Measurements from ENCODE around the gene NSD1. TPM values are rescaled to one million over a fixed set of nuclear protein-coding genes. Genes with fewer than 3 reads are reported as not detected.
"Not testable (repeated sequence)": the region's sequence is repeated elsewhere in the genome, so short reads cannot be mapped to it uniquely, and the experiment has no call there.

NSD1 gene
- total RNA-seq, 1 donor from 2014 or later = 103 TPM

GRCh38 chr5:177123789-177124485, 9.6 kb upstream of the NSD1 start:
- intact Hi-C loops (cut with micrococcal nuclease) = no loop called here

DNA sequence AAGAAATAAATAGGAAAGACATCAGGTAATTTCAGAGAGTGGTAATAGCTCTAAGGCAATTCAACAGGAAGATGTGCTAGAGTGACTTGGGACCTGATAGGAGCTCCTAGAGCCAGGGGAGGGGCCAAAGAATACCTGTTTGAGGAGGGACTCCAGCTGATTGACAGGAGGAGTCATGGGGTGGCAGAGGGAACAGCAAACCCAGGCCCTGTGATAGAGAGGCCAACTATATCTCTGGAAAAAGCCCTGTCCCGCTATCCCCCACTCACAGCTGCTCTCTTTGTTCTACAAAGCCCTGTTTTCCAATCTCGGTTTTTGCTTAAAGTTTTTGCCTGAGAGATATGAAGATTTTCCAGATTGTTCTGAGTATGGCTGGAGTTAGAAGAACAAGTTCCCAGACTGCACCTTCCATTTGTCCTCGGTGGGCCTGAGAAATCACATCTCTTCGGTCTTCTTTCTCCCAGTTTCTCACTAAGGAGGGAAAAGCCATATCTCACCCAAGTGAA, 9.0 kb upstream of the NSD1 start:
- intact Hi-C loops (cut with micrococcal nuclease) = no loop called here

- intact Hi-C loops (cut with micrococcal nuclease) = no loop called here
Measured at GRCh38 chr5:177126771-177127170, 6.8 kb upstream of the NSD1 start.

- intact Hi-C loops (cut with micrococcal nuclease) = no loop called here
Measured at GRCh38 chr5:177128551-177128981, 5.0 kb upstream of the NSD1 start.

DNA sequence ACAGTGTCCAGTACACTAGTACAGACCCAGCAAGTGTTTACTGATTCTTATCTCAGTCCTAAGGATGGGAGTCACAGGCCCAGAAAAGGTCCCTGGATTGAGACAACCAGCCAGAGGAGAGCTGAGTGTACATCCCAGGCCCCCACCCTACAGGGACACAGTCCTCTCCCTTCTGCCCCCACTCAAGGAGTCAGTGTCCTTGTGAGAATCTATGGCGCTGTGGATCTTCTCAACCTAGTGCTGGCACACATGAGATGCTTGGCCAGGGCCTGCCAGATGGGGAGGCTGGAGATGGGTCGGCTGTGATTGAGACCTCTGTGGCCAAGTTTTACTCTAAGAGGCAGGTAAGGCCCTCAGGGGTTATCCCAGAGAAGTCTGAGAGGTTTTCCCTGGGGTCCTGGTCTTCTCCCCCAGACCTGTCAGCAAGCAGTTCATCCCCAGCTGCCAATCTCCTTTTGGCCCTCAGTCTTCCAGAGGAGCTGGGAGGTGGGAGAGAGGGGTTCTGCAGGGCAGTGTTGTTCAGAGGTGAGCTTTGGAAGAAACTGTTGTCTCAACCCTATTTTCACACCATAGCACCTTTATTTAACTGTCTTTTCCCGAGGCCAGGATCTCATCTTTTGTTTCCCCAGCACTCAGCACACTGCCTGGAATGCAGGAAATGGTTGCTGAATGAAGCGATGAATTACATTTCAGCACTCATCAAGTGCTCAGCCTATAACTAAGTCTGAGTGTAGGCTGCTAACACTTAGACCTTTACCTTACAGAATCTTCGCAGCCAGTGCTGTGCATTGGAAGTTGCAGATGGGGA, 3.2 kb upstream of the NSD1 start:
- intact Hi-C loops (cut with micrococcal nuclease) = loop anchor here (5.0 kb wide), 1 partner anchor 297 kb away; the partner anchor contains the start of gene GRK6

- intact Hi-C loops (cut with micrococcal nuclease) = loop anchor here (5.0 kb wide), 1 partner anchor 296 kb away; the partner anchor contains the start of gene GRK6
Measured at GRCh38 chr5:177131019-177131320, 2.6 kb upstream of the NSD1 start.

GRCh38 chr5:177131352-177132135, 2.0 kb upstream of the NSD1 start:
- intact Hi-C loops (cut with micrococcal nuclease) = loop anchor here (2.0 to 5.0 kb wide), 2 partner anchors 15 to 296 kb away; partner anchors contain the start of gene GRK6

DNA sequence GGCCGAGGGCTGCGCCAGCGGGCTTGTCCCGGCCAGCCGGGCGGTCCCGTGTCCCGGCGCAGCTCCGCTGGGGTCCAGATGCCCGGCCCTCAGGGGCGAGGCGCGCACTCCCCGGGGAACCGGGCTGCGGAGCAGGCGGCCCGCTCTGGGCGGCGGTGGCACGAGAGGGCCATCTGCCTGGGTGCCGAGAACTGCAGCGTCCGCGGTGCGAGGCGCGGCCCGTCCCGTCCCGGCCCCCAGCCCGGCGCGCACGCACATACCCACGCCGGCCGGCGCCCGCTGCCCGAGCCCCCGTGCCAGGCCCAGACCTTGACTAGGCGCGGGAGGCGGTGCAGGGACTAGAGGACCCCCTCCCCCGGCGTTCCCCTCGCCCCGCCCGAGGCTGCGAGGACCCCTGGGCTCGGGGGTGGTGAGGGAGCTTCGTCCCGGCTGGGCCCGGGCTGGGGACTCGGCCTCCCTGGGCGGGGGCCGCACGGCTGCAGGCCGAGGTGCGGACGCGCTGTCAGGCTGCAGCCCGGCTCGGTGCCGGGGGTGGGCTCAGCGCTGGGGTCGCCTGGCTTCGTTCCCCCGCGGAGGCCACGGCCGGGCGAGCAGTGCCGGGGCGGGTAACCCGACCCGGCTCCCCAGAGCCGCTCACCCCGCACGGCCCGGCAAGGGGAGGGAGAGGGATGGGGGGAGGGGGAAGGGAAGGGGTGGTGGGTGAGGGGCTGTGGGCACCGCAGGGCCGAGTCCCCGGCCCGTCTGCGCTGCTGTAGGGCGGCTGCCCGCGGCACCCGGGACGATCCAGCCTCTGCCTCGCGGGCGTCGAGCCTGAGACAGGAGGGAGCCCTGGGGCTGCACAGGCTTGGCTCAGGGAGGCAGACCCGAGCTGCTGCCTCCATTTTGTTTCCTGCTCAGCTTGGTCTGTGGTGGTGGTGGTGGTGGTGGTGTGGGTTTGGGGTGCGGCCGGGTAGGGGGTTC, 1.2 kb upstream of the NSD1 start:
- intact Hi-C loops (cut with micrococcal nuclease) = loop anchor here (1.0 to 5.0 kb wide), 3 partner anchors 16 to 295 kb away; partner anchors contain the start of genes GRK6, PRELID1 and RAB24

DNA sequence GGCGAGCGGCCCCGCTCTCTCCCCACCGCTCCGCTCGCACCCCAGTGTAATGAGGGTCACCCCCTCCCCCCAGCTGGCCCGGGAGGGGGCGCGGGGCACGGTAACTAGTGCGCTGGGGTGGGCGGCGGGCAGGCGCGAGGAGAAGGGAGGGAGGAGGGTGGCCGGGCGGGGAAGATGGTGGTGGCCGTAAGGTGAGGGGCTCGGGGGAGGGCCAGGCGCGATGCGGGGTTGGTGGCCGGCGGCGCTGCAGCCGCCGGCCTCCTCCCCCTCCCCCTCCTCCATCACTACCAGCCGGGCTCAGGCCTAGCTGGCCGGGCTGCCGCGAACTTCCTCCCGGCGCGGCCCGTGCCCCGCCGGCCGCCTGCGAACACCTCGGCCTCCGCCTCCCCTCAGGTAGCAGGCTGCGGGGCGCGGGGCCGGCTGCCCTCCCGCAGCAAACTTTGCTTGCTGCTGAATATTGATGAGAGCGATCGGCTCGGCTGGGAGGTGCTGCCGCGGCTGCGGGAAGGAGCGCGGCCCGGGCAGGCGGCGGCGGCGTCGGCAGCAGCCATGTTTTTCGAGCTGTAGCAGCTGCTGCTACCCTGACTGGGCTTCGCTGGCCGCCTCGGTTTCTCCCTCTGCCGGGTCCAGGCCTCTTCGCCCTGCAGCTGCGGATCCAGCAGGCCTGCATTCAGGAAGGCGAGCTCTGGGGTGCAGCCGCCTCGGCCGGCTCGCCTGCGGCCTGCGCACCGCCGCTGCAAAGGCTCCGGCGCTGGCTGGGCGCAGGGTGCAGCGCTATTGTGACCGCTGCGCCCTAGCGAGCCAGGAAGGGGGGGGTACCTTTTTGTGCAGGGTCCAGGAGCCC, 502 bp downstream of the NSD1 start:
- intact Hi-C loops (cut with micrococcal nuclease) = loop anchor here (1.0 to 5.0 kb wide), 3 partner anchors 17 to 293 kb away; partner anchors contain the start of genes GRK6, PRELID1 and RAB24

GRCh38 chr5:177134697-177135225, 1.2 kb downstream of the NSD1 start:
- intact Hi-C loops (cut with micrococcal nuclease) = loop anchor here (5.0 kb wide), 1 partner anchor 293 kb away; the partner anchor contains the start of gene GRK6

DNA sequence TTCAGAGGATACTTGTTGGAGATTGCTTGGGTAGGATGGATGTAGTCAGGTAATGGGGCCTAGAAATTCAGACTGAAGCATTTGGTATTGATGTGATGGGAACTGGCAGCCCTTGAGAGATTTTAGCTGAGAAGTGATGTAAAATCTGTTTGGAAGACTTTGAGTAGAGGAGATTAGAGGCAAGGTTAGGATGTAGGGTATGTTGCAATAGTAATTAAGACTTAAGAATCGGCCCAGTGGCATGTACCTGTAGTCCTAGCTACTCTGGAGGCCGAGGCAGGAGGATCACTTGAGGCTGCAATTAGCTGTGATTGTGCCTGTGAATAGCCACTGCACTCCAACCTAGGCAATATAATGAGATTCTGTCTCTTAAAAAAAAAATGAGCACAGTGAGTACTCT, 6.7 kb downstream of the NSD1 start:
- intact Hi-C loops (cut with micrococcal nuclease) = no loop called here

DNA sequence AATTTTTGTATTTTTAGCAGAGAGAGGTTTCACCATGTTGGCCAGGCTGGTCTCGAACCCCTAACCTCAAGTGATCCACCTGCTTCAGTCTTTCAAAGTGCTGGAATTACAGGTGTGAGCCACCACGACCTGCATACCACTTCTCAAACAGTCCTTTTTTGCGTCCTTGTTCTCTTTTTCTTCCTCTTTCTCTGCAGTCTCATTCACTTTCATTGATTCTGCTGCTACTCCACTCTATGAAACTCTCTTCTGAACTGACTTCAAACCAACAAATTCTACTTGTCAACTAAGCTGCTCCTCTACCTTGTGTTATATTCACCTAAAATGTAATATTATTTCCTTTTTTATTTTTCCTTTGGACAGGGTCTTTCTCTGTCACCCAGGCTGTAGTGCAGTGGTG, 7.9 kb downstream of the NSD1 start:
- intact Hi-C loops (cut with micrococcal nuclease) = no loop called here

DNA sequence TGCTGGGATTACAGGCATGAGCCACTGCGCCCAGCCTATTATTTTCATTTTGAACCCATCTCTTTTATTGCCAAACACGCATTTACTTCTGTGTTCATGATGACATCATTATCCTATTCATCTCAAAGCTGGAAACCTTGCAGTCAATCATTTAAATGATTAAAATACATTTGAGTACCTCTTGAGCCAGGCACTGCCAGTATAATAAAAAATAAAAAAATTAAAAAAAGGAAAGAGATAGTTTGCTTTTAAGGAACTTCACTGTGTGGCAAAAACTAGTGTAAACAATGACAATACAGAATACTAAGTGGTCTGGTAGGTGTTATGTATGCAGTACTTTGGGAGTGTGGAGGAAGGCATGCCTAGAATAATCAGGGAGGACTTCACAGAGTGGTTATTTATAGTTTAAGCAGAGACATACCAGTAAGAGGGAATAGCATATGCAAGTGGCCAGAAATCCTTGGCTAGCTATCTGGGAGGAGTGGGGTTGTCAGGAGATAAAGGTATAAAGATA, 8.6 kb downstream of the NSD1 start:
- intact Hi-C loops (cut with micrococcal nuclease) = no loop called here

DNA sequence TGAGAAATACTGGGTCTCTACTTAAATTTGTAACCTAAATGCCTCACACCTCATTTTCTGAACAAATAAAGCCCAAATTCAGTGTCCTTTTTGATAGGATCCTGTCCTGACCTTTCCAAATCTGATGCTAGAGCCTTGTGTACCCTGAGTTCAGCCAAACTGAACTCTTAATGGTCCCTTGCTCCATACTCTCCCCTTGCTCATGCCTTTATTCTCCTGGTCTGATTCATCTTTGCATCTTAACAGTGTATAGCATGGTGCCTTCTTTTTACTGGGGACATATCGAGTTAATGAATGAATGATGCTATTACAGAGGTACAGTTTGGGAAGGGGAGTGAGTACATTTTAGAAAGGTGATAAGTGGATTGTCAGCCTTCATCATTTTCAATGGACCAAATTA, 9.2 kb downstream of the NSD1 start:
- intact Hi-C loops (cut with micrococcal nuclease) = no loop called here

DNA sequence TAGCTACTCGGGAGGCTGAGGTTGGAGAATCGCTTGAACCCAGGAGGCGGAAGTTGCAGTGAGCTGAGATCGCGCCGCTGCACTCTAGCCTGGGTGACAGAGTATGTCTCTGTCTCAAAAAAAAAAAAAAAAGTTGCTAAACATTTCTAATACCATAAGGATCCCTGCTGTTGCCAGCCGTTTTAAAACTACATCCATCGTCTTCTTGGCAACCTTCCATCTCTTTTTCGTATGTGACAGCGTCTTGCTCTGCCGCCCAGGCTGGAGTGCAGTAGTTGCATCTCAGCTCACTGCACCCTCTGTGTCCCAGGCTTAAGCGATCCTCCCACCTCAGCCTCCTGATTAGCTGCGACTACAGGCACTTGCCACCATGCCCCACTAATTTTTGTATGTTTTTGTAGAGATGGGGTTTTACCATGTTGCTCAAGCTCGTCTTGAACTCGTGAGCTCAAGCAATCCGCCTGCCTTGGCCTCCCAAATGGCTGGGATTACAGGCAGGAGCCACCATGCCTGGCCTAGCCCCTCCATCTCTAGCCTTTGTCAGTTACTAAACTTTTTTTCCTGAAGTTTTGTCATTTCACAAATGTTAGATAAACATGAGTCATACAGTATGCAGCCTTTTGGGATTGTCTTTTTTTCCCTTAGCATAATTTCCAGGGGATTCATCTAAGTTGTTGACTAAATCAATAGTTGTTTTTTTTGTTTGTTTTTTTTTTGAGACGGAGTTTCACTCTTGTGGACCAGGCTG, 13.5 kb downstream of the NSD1 start:
- intact Hi-C loops (cut with micrococcal nuclease) = no loop called here

DNA sequence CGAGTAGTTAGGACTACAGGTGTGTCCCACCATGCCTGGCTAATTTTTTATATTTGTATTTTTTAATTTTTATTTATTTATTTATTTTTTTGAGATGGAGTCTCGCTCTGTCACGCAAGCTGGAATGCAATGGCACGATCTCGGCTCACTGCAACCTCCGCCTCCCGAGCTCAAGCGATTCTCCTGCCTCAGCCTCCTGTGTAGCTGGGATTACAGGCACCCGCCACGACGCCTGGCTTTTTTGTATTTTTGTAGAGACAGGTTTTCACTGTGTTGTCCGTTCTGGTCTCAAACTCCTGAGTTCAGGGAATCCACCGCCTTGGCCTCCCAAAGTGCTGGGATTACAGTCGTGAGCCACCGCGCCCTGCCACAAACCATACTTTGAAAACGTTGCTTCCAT, 16.5 kb downstream of the NSD1 start:
- intact Hi-C loops (cut with micrococcal nuclease) = not testable (repeated sequence)

DNA sequence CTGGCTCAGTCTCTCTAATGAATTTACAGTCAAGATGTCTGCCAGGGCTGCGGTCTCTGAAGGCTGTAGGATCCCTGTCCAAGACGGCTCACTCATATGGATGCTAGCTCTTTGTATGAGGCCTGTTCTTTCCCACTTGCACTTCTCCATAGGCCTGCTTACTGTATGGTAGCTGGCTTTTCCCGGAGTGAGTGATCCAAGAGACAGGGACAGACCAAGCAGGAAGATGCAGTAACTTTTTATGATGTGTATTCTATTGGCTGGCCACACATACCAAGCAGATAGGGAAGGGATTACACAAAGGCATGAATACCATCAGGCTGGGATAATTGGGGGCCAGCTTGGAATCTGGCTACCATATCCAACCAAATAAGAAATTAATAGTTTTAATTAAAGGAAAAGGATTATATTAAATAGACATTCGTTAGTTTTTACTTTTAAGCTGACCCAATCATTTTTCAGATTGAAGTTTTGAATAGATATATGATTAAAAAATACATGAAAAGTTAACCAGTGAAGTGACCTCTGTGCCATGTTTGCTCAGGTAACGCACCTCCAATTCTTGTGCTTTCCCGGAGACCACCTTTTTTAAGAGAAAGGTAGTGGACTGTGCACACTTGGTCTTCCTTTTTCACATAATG, 20.6 kb downstream of the NSD1 start:
- intact Hi-C loops (cut with micrococcal nuclease) = no loop called here

DNA sequence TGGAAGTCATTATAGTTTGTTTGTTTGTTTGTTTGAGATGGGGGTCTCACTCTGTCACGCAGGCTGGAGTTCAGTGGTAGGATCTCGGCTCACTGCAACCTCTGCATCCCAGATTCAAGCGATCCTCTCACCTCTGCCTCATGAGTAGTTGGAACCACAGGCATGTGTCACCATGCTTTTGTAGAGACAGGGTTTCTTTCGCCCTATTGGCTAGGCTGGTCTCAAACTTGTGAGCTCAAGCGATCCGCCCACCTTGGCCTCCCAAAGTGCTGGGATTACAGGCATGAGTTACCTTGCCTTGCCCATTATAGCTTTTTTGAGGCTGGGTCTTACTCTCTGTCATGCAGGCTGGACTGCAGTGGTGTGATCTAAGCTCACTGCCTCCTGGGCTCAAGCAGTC, 28.8 kb downstream of the NSD1 start:
- intact Hi-C loops (cut with micrococcal nuclease) = no loop called here

All from T-helper 2 cell treated with Interferon-gamma antibody and Interleukin-4, amounts not matched to agents 100 ng/mL and 5 ng/mL, for 36 hours (primary cell).